CMK (cell line): ENCODE data around the gene IER3.

Experiments
- DNase-seq: peaks from one replicate; pipeline ENCODE4 v3.0.0-alpha.2; 2010; ENCODE audit warnings: low read depth

IER3 gene

GRCh38 chr6:30703821-30704220, 40.5 kb downstream of the IER3 start:
- DNase-seq = no peak

- no peak for DNase-seq
Measured at GRCh38 chr6:30703011-30703410, 41.3 kb downstream of the IER3 start.

DNA sequence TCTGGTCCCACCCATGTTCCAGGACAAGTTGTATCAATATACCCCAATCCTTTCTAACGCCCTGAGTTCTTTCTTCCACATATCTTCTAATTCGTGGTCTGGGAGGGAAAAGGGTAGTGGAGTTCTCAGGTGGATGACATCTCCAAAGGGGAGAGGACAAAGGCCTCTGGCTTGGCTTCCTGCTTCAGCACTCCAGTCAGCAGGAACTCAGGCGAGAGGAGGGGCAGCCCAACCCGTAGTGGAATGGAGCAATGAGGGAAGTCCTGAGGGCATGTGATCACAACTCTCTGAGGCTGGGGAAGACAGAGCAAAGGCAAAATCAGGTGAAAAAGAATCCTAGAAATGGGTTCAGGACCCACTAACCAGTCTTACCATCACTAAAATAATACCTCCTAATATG, 44.0 kb downstream of the IER3 start:
- DNase-seq = no peak

GRCh38 chr6:30696432-30696831, 47.9 kb downstream of the IER3 start:
- no peak for DNase-seq
